GM12878 (cell line): ENCODE data around the gene MDFIC. TPM values are rescaled to one million over a fixed set of nuclear protein-coding genes. Genes with fewer than 3 reads are reported as not detected.

Experiments used
- BRCA1 ChIP-seq: IDR thresholded peaks from 2 replicates; pipeline ENCODE4 v1.6.1; 2011; ENCODE audit warnings: low read depth, low read length, improper control_type of control experiment
- CBX3 ChIP-seq: fragments of 200-600 bp; sonication (generic); IDR thresholded peaks from 2 replicates; pipeline ENCODE4 v1.6.1; 2016; ENCODE audit warnings: low read depth, borderline replicate concordance
- CBX5 ChIP-seq: sonication (generic); IDR thresholded peaks from 2 replicates; pipeline ENCODE4 v1.6.1; 2016; ENCODE audit warnings: low read depth, moderate library complexity, mild to moderate bottlenecking, inconsistent platforms
- DPF2 ChIP-seq: fragments of 450-650 bp; IDR thresholded peaks from 2 replicates; pipeline ENCODE4 v1.6.1; 2017; ENCODE audit warnings: mild to moderate bottlenecking
- ESRRA ChIP-seq: IDR thresholded peaks from 2 replicates; pipeline ENCODE4 v1.6.1; 2012; ENCODE audit warnings: mild to moderate bottlenecking, low read length, improper control_type of control experiment
- ETV6 ChIP-seq, 2 experiments: fragments of 450-650 bp in 1 of 2; IDR thresholded peaks in 1 of 2; conservative IDR thresholded peaks in 1 of 2; 2 replicates each; pipeline ENCODE4 v1.6.1; 2014; ENCODE audit warnings: antibody characterized with exemption in 1 of 2, borderline replicate concordance in 1 of 2, low read depth in 1 of 2, mild to moderate bottlenecking in 1 of 2, moderate library complexity in 1 of 2
- FOXK2 ChIP-seq: fragments of 450-650 bp; IDR thresholded peaks from 2 replicates; pipeline ENCODE4 v1.6.1; 2017; ENCODE audit warnings: mild to moderate bottlenecking, moderate library complexity
- JUNB ChIP-seq: IDR thresholded peaks from 2 replicates; pipeline ENCODE4 v1.6.1; 2016; ENCODE audit warnings: antibody characterized with exemption, mild to moderate bottlenecking
- KLF5 ChIP-seq: fragments of 450-650 bp; IDR thresholded peaks from 2 replicates; pipeline ENCODE4 v1.6.1; 2014; ENCODE audit warnings: mild to moderate bottlenecking; ENCODE audit not compliant: partially characterized antibody
- NFYA ChIP-seq: IDR thresholded peaks from 2 replicates; pipeline ENCODE4 v1.6.1; 2011; ENCODE audit warnings: low read depth, mild to moderate bottlenecking, low read length, improper control_type of control experiment, borderline replicate concordance
- NRF1 ChIP-seq: conservative IDR thresholded peaks from 2 replicates; pipeline ENCODE4 v1.6.1; 2011; ENCODE audit warnings: mild to moderate bottlenecking, low read depth, low read length, improper control_type of control experiment
- PAX8 ChIP-seq: fragments of 450-650 bp; IDR thresholded peaks from 2 replicates; pipeline ENCODE4 v1.6.1; 2017; ENCODE audit warnings: mild to moderate bottlenecking, moderate library complexity
- POLR2AphosphoS2 ChIP-seq: IDR thresholded peaks from 2 replicates; pipeline ENCODE4 v1.6.1; 2011; ENCODE audit warnings: low read depth, mild to moderate bottlenecking, low read length, improper control_type of control experiment, moderate library complexity
- RFX5 ChIP-seq: IDR thresholded peaks from 2 replicates; pipeline ENCODE4 v1.6.1; 2011; ENCODE audit warnings: low read depth, low read length, improper control_type of control experiment
- SMARCA5 ChIP-seq: fragments of 450-650 bp; IDR thresholded peaks from 2 replicates; pipeline ENCODE4 v1.6.1; 2017; ENCODE audit warnings: mild to moderate bottlenecking
- SMC3 ChIP-seq: IDR thresholded peaks from 2 replicates; pipeline ENCODE4 v1.6.1; 2011; ENCODE audit warnings: low read length, improper control_type of control experiment, borderline replicate concordance
- polyA plus RNA-seq, 11 experiments: library from polyadenylated mRNA; depleted of rRNA in 4 of 11; unstranded in 6 of 11; stranded (reverse) in 5 of 11; fragments of >200 nt; fragmentation: Nextera tagmentation in 4 of 11; fragmentation: Illumina TruSeq in 1 of 11; extraction: Ambion mirVana in 4 of 11; extraction: Trizol in 1 of 11; gene quantifications; 1 replicate in 1 of 11; 2 replicates in 10 of 11; pipeline versions ENCODE4 v1.2.1 to v1.2.3, GENCODE V29; 2011 to 2016; ENCODE audit warnings: inconsistent platforms in 2 of 11, missing spikeins in 2 of 11, low read depth in 1 of 11
- total RNA-seq, 4 experiments: library from RNA; depleted of rRNA in 3 of 4; stranded (reverse); fragments of >200 nt in 3 of 4; fragmentation: Illumina TruSeq in 1 of 4; extraction: Trizol in 1 of 4; gene quantifications; 2 replicates each; pipeline versions ENCODE4 v1.2.1 to v1.2.3, GENCODE V29; 2013 to 2021
- TF ChIP-seq, protein P1 (sequence below): fragments of 450-650 bp; IDR thresholded peaks from 2 replicates; pipeline ENCODE4 v1.6.1; 2017; ENCODE audit warnings: mild to moderate bottlenecking, low read depth, inconsistent platforms; ENCODE audit not compliant: poor library complexity, severe bottlenecking
- TF ChIP-seq, protein P2 (sequence below): IDR thresholded peaks from 2 replicates; pipeline ENCODE4 v1.6.1; 2012; ENCODE audit warnings: low read length, inconsistent platforms
- TF ChIP-seq, protein P3 (sequence below): fragments of 450-650 bp; IDR thresholded peaks from 2 replicates; pipeline ENCODE4 v1.6.1; 2017; ENCODE audit warnings: mild to moderate bottlenecking, moderate library complexity
- TF ChIP-seq, protein P4 (sequence below): fragments of 450-650 bp; IDR thresholded peaks from 2 replicates; pipeline ENCODE4 v1.6.1; 2018; ENCODE audit warnings: mild to moderate bottlenecking, low read depth, moderate library complexity; ENCODE audit not compliant: partially characterized antibody

MDFIC gene
- total and polyA plus RNA-seq, 10 of the 15 experiments (the other 5 are each of a cell fraction or from before 2014, with no cell fraction given), result 7.3 to 58.4 (median 40.0) TPM

DNA sequence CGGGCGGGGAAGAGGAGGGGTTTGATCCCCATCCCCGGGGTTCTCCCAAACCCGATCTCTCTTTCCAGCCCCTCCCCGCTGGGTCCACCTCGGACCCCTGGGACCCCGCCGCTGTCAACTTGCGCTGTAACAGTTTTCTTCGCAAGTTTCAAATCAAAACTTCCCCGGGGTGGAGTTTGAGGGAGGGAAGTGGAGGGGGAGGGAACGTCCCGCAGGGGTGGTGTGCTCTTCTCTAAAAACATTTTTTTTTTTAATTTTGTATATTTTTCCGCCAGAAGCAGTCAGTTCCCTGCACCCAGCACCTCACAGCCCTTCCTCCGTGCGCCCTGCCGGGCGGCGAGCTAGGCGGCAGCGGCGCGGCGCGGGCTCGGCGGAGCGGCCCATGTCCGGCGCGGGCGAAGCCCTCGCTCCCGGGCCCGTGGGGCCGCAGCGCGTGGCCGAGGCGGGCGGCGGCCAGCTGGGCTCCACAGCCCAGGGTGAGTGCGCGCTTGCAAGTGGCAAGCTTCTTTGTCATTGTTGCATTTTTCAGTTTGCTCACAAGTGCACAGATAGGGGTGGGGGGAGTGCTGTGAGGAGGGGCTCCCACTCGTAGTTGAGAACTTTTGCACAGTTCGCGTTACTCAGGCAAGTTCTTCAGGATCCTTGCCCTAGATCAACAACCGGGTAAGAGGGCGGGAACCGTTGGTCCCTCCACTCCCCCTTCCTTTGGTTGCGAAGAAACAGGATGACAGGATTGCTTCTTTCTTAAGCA lies 933 bp downstream of the MDFIC start (continued):
- TF ChIP-seq, protein P1, sequence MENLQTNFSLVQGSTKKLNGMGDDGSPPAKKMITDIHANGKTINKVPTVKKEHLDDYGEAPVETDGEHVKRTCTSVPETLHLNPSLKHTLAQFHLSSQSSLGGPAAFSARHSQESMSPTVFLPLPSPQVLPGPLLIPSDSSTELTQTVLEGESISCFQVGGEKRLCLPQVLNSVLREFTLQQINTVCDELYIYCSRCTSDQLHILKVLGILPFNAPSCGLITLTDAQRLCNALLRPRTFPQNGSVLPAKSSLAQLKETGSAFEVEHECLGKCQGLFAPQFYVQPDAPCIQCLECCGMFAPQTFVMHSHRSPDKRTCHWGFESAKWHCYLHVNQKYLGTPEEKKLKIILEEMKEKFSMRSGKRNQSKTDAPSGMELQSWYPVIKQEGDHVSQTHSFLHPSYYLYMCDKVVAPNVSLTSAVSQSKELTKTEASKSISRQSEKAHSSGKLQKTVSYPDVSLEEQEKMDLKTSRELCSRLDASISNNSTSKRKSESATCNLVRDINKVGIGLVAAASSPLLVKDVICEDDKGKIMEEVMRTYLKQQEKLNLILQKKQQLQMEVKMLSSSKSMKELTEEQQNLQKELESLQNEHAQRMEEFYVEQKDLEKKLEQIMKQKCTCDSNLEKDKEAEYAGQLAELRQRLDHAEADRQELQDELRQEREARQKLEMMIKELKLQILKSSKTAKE, result no peak
- TF ChIP-seq RFX5 (no peak), BRCA1 (no peak), ESRRA (no peak), SMARCA5 (no peak; the same call in 1 of the 2 replicates), SMC3 (no peak), CBX5 (peak; percentile 3; the same call in 1 of the 2 replicates), FOXK2 (no peak), JUNB (no peak), CBX3 (no peak), DPF2 (no peak; the same call in 1 of the 2 replicates), NRF1 (no peak), ETV6 (conservative IDR thresholded peaks at IDR 0.05 in 1 of 2, IDR thresholded peaks at IDR 0.05 in 1 of 2; ENCODE audit: borderline replicate concordance in 1 of 2, low read depth in 1 of 2) (no peak), PAX8 (no peak), NFYA (no peak), KLF5 (no peak), POLR2AphosphoS2 (no peak)
- TF ChIP-seq, protein P2, sequence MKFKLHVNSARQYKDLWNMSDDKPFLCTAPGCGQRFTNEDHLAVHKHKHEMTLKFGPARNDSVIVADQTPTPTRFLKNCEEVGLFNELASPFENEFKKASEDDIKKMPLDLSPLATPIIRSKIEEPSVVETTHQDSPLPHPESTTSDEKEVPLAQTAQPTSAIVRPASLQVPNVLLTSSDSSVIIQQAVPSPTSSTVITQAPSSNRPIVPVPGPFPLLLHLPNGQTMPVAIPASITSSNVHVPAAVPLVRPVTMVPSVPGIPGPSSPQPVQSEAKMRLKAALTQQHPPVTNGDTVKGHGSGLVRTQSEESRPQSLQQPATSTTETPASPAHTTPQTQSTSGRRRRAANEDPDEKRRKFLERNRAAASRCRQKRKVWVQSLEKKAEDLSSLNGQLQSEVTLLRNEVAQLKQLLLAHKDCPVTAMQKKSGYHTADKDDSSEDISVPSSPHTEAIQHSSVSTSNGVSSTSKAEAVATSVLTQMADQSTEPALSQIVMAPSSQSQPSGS, result no peak
- TF ChIP-seq, protein P3, sequence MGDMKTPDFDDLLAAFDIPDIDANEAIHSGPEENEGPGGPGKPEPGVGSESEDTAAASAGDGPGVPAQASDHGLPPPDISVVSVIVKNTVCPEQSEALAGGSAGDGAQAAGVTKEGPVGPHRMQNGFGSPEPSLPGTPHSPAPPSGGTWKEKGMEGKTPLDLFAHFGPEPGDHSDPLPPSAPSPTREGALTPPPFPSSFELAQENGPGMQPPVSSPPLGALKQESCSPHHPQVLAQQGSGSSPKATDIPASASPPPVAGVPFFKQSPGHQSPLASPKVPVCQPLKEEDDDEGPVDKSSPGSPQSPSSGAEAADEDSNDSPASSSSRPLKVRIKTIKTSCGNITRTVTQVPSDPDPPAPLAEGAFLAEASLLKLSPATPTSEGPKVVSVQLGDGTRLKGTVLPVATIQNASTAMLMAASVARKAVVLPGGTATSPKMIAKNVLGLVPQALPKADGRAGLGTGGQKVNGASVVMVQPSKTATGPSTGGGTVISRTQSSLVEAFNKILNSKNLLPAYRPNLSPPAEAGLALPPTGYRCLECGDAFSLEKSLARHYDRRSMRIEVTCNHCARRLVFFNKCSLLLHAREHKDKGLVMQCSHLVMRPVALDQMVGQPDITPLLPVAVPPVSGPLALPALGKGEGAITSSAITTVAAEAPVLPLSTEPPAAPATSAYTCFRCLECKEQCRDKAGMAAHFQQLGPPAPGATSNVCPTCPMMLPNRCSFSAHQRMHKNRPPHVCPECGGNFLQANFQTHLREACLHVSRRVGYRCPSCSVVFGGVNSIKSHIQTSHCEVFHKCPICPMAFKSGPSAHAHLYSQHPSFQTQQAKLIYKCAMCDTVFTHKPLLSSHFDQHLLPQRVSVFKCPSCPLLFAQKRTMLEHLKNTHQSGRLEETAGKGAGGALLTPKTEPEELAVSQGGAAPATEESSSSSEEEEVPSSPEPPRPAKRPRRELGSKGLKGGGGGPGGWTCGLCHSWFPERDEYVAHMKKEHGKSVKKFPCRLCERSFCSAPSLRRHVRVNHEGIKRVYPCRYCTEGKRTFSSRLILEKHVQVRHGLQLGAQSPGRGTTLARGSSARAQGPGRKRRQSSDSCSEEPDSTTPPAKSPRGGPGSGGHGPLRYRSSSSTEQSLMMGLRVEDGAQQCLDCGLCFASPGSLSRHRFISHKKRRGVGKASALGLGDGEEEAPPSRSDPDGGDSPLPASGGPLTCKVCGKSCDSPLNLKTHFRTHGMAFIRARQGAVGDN, result peak; percentile 30; the same call in 1 of the 2 replicates
- TF ChIP-seq, protein P4, sequence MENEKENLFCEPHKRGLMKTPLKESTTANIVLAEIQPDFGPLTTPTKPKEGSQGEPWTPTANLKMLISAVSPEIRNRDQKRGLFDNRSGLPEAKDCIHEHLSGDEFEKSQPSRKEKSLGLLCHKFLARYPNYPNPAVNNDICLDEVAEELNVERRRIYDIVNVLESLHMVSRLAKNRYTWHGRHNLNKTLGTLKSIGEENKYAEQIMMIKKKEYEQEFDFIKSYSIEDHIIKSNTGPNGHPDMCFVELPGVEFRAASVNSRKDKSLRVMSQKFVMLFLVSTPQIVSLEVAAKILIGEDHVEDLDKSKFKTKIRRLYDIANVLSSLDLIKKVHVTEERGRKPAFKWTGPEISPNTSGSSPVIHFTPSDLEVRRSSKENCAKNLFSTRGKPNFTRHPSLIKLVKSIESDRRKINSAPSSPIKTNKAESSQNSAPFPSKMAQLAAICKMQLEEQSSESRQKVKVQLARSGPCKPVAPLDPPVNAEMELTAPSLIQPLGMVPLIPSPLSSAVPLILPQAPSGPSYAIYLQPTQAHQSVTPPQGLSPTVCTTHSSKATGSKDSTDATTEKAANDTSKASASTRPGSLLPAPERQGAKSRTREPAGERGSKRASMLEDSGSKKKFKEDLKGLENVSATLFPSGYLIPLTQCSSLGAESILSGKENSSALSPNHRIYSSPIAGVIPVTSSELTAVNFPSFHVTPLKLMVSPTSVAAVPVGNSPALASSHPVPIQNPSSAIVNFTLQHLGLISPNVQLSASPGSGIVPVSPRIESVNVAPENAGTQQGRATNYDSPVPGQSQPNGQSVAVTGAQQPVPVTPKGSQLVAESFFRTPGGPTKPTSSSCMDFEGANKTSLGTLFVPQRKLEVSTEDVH, result no peak
